Loucy (cell line): ENCODE measurements around the gene ACADM.

Source experiments
- EZH2phosphoT487 ChIP-seq: fragments of 200-600 bp; IDR thresholded peaks from 2 replicates; pipeline ENCODE4 v1.6.1; 2018; ENCODE audit warnings: antibody characterized with exemption, mild to moderate bottlenecking, moderate library complexity, borderline replicate concordance
- TF ChIP-seq, protein P1 (sequence below): fragments of 200-600 bp; sonication (generic); conservative IDR thresholded peaks from 2 replicates; pipeline ENCODE4 v1.5.1; 2014; ENCODE audit warnings: mild to moderate bottlenecking, antibody characterized with exemption, low read length

GRCh38 chr1:75727571-75727970 is 3.1 kb downstream of the ACADM start:
- TF ChIP-seq, protein P1, sequence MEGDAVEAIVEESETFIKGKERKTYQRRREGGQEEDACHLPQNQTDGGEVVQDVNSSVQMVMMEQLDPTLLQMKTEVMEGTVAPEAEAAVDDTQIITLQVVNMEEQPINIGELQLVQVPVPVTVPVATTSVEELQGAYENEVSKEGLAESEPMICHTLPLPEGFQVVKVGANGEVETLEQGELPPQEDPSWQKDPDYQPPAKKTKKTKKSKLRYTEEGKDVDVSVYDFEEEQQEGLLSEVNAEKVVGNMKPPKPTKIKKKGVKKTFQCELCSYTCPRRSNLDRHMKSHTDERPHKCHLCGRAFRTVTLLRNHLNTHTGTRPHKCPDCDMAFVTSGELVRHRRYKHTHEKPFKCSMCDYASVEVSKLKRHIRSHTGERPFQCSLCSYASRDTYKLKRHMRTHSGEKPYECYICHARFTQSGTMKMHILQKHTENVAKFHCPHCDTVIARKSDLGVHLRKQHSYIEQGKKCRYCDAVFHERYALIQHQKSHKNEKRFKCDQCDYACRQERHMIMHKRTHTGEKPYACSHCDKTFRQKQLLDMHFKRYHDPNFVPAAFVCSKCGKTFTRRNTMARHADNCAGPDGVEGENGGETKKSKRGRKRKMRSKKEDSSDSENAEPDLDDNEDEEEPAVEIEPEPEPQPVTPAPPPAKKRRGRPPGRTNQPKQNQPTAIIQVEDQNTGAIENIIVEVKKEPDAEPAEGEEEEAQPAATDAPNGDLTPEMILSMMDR, result no peak
- no peak for TF ChIP-seq EZH2phosphoT487
